K562 (cell line): ENCODE data around the gene VPS18. TPM values are rescaled to one million over a fixed set of nuclear protein-coding genes. Genes with fewer than 3 reads are reported as not detected.

Experiments
- ARID1B ChIP-seq: fragments of 450-650 bp; IDR thresholded peaks from 2 replicates; pipeline ENCODE4 v1.6.1; 2016; ENCODE audit warnings: antibody characterized with exemption, mild to moderate bottlenecking, inconsistent platforms
- BCOR ChIP-seq: fragments of 450-650 bp; IDR thresholded peaks from 2 replicates; pipeline ENCODE4 v1.6.1; 2016
- BRCA1 ChIP-seq, 2 experiments: fragments of 450-650 bp in 1 of 2; sonication (generic) in 1 of 2; formaldehyde crosslinking in 1 of 2; IDR thresholded peaks; 2 replicates each; pipeline versions ENCODE4 v1.5.0 to v1.6.1; 2017 to 2020; ENCODE audit warnings: mild to moderate bottlenecking in 1 of 2, missing genetic modification reagents in 1 of 2
- KDM5B ChIP-seq: fragments of 200-600 bp; sonication (generic); IDR thresholded peaks from 2 replicates; pipeline ENCODE4 v1.6.1; 2012; ENCODE audit warnings: low read depth, mild to moderate bottlenecking, moderate library complexity, low read length, control low read depth, inconsistent platforms; ENCODE audit not compliant: insufficient replicate concordance
- NCOA6 ChIP-seq: fragments of 450-650 bp; IDR thresholded peaks from 2 replicates; pipeline ENCODE4 v1.6.1; 2017; ENCODE audit warnings: mild to moderate bottlenecking
- PHF20 ChIP-seq: fragments of 450-650 bp; IDR thresholded peaks from 2 replicates; pipeline ENCODE4 v1.6.1; 2018; ENCODE audit not compliant: partially characterized antibody
- SNIP1 ChIP-seq: fragments of 450-650 bp; IDR thresholded peaks from 2 replicates; pipeline ENCODE4 v1.7.1; 2017; ENCODE audit warnings: low read depth, mild to moderate bottlenecking
- STAG1 ChIP-seq: sonication (generic); formaldehyde crosslinking; IDR thresholded peaks from 2 replicates; pipeline ENCODE4 v1.5.0; 2020; ENCODE audit warnings: missing genetic modification reagents, borderline replicate concordance
- STAT5A ChIP-seq: IDR thresholded peaks from 2 replicates; pipeline ENCODE4 v1.6.1; 2012; ENCODE audit warnings: low read length, inconsistent platforms, borderline replicate concordance
- ZFP36 ChIP-seq: fragments of 150-350 bp; IDR thresholded peaks from 2 replicates; pipeline ENCODE4 v1.6.1; 2018; ENCODE audit warnings: low read length, low read depth; ENCODE audit not compliant: partially characterized antibody
- ZKSCAN1 ChIP-seq: fragments of 150-350 bp; IDR thresholded peaks from 2 replicates; pipeline ENCODE4 v1.6.1; 2016; ENCODE audit warnings: low read depth, low read length
- ZNF668 ChIP-seq: fragments of 250-450 bp; sonication (Bioruptor Pico); IDR thresholded peaks from 2 replicates; pipeline ENCODE4 v1.8.0; 2022; ENCODE audit warnings: mild to moderate bottlenecking, inconsistent platforms
- ZNF76 ChIP-seq: fragments of 250-450 bp; sonication (Bioruptor Pico); IDR thresholded peaks from 2 replicates; pipeline ENCODE4 v1.4.0; 2020; ENCODE audit warnings: mild to moderate bottlenecking, moderate library complexity, borderline replicate concordance
- ZNF780A ChIP-seq: fragments of 250-450 bp; sonication (Bioruptor Pico); IDR thresholded peaks from 2 replicates; pipeline ENCODE4 v1.5.0; 2021; ENCODE audit warnings: mild to moderate bottlenecking
- polyA plus RNA-seq, 8 experiments: library from polyadenylated mRNA; depleted of rRNA in 4 of 8; stranded (reverse) in 5 of 8; unstranded in 3 of 8; fragments of >200 nt; fragmentation: Nextera tagmentation in 2 of 8; fragmentation: Illumina TruSeq in 1 of 8; extraction: Ambion mirVana in 2 of 8; extraction: Trizol in 1 of 8; gene quantifications; 2 replicates each; pipeline versions ENCODE4 v1.2.1 to v1.2.3, GENCODE V29; 2011 to 2014; ENCODE audit warnings: inconsistent platforms in 1 of 8, missing spikeins in 1 of 8
- total RNA-seq, 7 experiments: library from RNA; depleted of rRNA in 6 of 7; stranded (reverse); fragments of >200 nt in 6 of 7; fragmentation: Illumina TruSeq in 2 of 7; extraction: Trizol in 2 of 7; gene quantifications; 2 replicates each; pipeline versions ENCODE4 v1.2.1 to v1.2.3, GENCODE V29; 2011 to 2021; ENCODE audit warnings: low replicate concordance in 1 of 7
- TF ChIP-seq, protein P1 (sequence below): IDR thresholded peaks from 2 replicates; pipeline ENCODE4 v1.6.1; 2014; ENCODE audit warnings: antibody characterized with exemption
- TF ChIP-seq, protein P2 (sequence below): sonication (generic); formaldehyde crosslinking; IDR thresholded peaks from 2 replicates; pipeline ENCODE4 v1.8.0; 2023; ENCODE audit warnings: missing genetic modification reagents, mild to moderate bottlenecking, borderline replicate concordance
- TF ChIP-seq, protein P3 (sequence below): fragments of 450-650 bp; IDR thresholded peaks from 2 replicates; pipeline ENCODE4 v1.6.1; 2016; ENCODE audit warnings: low read depth, mild to moderate bottlenecking, moderate library complexity
- TF ChIP-seq, protein P4 (sequence below): fragments of 250-450 bp; sonication (Bioruptor Pico); IDR thresholded peaks from 2 replicates; pipeline ENCODE4 v1.5.0; 2020; ENCODE audit warnings: mild to moderate bottlenecking, borderline replicate concordance

The VPS18 gene
- total and polyA plus RNA-seq, 9 of the 15 experiments (the other 6 are each of a cell fraction or from before 2014, with no cell fraction given): 0.73 to 19.9 (median 8.5) TPM

DNA sequence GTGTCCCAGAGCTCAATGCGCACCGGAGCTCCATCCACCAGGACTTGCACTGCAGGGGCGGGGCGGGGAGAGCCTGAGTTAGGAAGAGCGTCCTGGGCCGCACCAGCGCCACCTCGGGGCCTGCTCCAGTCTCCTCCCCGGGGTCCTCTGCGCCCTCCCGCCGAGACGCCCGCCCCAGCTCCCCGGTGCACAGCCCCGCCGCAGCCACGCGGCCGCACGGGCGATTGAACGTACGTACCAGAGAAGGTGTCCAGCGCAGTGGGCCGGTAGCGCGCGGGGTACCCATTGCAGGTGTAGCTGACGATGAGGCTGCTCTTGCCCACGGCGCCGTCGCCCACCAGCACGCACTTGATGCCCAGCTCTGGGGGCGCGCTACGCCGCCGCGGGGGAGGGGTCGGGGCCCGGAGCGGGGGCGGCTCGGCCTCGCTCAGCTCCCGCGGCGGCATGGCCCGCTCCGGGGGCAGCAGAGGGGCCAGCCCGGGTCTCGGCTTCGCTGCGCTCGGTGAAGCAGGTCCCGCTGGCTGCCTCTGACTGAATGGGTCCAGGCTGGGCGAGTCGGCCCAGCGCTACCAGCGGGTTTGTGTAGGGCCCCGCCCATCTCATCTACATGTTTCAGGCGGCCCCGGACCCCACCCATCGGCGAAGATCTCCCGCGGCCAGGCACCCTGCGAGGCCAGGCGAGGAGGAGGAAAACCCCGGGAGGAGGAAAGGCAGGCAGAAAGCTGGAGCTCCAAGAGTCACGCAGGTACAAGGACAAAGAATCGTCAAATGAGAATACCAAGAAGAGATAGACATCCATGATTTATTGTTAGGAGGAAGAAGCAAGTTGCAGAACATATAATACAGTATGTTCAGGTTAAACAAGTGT is 20.3 kb upstream of the VPS18 start, which contains the start of gene RHOV (continued):
- TF ChIP-seq NCOA6 (no peak), BCOR (peak; percentile 20; the same call in 1 of the 2 replicates), ZKSCAN1 (no peak), ZNF76 (CRISPR knock-in tag) (no peak), BRCA1 (IDR thresholded peaks at IDR 0.05) (no peak), BRCA1 (CRISPR knock-in tag; IDR thresholded peaks at IDR 0.05) (no peak), PHF20 (peak; percentile 30), ZNF668 (CRISPR knock-in tag) (no peak), STAG1 (CRISPR knock-in tag) (no peak), ZNF780A (no peak), KDM5B (peak; percentile 51), SNIP1 (no peak), ZFP36 (no peak), STAT5A (no peak), ARID1B (0 out of 2 replicates have a peak, but pooled peaks have one; percentile 17)
- TF ChIP-seq, protein P1, sequence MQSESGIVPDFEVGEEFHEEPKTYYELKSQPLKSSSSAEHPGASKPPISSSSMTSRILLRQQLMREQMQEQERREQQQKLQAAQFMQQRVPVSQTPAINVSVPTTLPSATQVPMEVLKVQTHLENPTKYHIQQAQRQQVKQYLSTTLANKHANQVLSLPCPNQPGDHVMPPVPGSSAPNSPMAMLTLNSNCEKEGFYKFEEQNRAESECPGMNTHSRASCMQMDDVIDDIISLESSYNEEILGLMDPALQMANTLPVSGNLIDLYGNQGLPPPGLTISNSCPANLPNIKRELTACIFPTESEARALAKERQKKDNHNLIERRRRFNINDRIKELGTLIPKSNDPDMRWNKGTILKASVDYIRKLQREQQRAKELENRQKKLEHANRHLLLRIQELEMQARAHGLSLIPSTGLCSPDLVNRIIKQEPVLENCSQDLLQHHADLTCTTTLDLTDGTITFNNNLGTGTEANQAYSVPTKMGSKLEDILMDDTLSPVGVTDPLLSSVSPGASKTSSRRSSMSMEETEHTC: no peak
- TF ChIP-seq, protein P2, sequence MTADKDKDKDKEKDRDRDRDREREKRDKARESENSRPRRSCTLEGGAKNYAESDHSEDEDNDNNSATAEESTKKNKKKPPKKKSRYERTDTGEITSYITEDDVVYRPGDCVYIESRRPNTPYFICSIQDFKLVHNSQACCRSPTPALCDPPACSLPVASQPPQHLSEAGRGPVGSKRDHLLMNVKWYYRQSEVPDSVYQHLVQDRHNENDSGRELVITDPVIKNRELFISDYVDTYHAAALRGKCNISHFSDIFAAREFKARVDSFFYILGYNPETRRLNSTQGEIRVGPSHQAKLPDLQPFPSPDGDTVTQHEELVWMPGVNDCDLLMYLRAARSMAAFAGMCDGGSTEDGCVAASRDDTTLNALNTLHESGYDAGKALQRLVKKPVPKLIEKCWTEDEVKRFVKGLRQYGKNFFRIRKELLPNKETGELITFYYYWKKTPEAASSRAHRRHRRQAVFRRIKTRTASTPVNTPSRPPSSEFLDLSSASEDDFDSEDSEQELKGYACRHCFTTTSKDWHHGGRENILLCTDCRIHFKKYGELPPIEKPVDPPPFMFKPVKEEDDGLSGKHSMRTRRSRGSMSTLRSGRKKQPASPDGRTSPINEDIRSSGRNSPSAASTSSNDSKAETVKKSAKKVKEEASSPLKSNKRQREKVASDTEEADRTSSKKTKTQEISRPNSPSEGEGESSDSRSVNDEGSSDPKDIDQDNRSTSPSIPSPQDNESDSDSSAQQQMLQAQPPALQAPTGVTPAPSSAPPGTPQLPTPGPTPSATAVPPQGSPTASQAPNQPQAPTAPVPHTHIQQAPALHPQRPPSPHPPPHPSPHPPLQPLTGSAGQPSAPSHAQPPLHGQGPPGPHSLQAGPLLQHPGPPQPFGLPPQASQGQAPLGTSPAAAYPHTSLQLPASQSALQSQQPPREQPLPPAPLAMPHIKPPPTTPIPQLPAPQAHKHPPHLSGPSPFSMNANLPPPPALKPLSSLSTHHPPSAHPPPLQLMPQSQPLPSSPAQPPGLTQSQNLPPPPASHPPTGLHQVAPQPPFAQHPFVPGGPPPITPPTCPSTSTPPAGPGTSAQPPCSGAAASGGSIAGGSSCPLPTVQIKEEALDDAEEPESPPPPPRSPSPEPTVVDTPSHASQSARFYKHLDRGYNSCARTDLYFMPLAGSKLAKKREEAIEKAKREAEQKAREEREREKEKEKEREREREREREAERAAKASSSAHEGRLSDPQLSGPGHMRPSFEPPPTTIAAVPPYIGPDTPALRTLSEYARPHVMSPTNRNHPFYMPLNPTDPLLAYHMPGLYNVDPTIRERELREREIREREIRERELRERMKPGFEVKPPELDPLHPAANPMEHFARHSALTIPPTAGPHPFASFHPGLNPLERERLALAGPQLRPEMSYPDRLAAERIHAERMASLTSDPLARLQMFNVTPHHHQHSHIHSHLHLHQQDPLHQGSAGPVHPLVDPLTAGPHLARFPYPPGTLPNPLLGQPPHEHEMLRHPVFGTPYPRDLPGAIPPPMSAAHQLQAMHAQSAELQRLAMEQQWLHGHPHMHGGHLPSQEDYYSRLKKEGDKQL (CRISPR knock-in tag): no peak
- TF ChIP-seq, protein P3, sequence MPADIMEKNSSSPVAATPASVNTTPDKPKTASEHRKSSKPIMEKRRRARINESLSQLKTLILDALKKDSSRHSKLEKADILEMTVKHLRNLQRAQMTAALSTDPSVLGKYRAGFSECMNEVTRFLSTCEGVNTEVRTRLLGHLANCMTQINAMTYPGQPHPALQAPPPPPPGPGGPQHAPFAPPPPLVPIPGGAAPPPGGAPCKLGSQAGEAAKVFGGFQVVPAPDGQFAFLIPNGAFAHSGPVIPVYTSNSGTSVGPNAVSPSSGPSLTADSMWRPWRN: no peak
- TF ChIP-seq, protein P4, sequence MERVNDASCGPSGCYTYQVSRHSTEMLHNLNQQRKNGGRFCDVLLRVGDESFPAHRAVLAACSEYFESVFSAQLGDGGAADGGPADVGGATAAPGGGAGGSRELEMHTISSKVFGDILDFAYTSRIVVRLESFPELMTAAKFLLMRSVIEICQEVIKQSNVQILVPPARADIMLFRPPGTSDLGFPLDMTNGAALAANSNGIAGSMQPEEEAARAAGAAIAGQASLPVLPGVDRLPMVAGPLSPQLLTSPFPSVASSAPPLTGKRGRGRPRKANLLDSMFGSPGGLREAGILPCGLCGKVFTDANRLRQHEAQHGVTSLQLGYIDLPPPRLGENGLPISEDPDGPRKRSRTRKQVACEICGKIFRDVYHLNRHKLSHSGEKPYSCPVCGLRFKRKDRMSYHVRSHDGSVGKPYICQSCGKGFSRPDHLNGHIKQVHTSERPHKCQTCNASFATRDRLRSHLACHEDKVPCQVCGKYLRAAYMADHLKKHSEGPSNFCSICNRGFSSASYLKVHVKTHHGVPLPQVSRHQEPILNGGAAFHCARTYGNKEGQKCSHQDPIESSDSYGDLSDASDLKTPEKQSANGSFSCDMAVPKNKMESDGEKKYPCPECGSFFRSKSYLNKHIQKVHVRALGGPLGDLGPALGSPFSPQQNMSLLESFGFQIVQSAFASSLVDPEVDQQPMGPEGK (CRISPR knock-in tag): no peak
